Right atrium auricular region (tissue), 2 donors: Measurements from ENCODE around the gene PLEKHG1. TPM values are rescaled to one million over a fixed set of nuclear protein-coding genes. Genes with fewer than 3 reads are reported as not detected.

Source experiments
- DNase-seq: peaks from one replicate; pipeline ENCODE4 v3.0.0-alpha.2; 2019; ENCODE audit warnings: low spot score
- H3K27ac ChIP-seq, 2 donors: fragments of 200-600 bp; sonication (generic); 1 replicate in 1 of 2; 2 replicates in 1 of 2; pipeline ENCODE4 v1.5.1; 2016 to 2019
- H3K27me3 ChIP-seq, 2 donors: fragments of 200-600 bp; sonication (generic); one replicate each; pipeline versions ENCODE4 v1.5.1 to v1.6.0; 2017 to 2019
- H3K36me3 ChIP-seq: fragments of 200-600 bp; sonication (generic); one replicate; pipeline ENCODE4 v1.5.1; 2016
- H3K4me1 ChIP-seq, 2 donors: fragments of 200-600 bp; sonication (generic); one replicate each; pipeline versions ENCODE4 v1.5.1 to v1.6.0; 2017 to 2019
- H3K4me3 ChIP-seq, 2 donors: fragments of 200-600 bp; sonication (generic); 1 replicate in 1 of 2; 2 replicates in 1 of 2; pipeline ENCODE4 v1.5.1; 2017 to 2019; ENCODE audit warnings: mild to moderate bottlenecking in 1 of 2, moderate library complexity in 1 of 2
- H3K9me3 ChIP-seq, 2 donors: fragments of 200-600 bp; sonication (generic); one replicate each; pipeline ENCODE4 v1.5.1; 2019
- total RNA-seq, 2 donors: library from RNA; depleted of rRNA; stranded (reverse); fragments of >200 nt; gene quantifications; one replicate each; pipeline ENCODE4 v1.1.0, GENCODE V29; 2016
- TF ChIP-seq, protein P1 (sequence below), 2 donors: fragments of 200-600 bp; sonication (generic); IDR thresholded peaks; one replicate each; pipeline ENCODE4 v1.5.1; 2019; ENCODE audit warnings: antibody characterized with exemption in 2 of 2

PLEKHG1 gene
- total RNA-seq, 2 donors from 2014 or later: 10.6 to 16.7 TPM

DNA sequence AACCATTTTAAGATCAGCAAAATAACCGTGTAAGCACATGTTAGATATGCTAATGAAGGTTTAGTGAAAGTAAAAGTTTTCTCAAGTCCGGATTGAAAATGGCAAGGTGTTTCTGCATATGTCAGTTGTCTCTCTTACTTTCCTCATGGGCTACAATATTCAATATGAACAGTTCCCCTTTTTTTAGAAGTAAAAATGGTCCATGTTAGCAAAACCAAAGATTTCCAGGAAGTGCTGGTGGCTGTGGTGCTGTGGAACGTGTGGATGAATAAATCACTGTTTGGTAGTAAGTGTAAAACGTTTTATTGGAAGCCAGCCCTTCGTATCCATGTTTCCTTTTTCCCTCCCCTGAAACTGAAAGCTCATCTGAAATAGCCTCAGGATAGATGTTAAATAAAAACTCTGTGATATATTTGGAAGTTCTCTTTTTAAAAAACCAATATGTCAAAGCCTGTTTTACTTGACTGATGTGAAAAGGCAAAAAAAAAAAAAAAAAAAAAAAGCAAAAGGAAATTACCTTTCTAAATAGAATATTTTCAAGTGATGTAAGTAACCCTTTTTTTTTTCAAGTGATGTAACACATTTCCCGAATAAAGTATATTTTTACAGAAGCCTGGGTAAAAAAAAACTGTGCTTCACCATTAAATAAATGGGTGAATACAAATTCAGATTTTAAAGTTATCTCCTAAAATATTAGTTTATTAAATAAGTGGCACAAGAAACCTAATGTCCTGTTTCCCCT is 41.9 kb downstream of the PLEKHG1 start:
- TF ChIP-seq, protein P1, sequence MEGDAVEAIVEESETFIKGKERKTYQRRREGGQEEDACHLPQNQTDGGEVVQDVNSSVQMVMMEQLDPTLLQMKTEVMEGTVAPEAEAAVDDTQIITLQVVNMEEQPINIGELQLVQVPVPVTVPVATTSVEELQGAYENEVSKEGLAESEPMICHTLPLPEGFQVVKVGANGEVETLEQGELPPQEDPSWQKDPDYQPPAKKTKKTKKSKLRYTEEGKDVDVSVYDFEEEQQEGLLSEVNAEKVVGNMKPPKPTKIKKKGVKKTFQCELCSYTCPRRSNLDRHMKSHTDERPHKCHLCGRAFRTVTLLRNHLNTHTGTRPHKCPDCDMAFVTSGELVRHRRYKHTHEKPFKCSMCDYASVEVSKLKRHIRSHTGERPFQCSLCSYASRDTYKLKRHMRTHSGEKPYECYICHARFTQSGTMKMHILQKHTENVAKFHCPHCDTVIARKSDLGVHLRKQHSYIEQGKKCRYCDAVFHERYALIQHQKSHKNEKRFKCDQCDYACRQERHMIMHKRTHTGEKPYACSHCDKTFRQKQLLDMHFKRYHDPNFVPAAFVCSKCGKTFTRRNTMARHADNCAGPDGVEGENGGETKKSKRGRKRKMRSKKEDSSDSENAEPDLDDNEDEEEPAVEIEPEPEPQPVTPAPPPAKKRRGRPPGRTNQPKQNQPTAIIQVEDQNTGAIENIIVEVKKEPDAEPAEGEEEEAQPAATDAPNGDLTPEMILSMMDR (IDR thresholded peaks at IDR 0.05): no peak
- H3K36me3 ChIP-seq: no peaks in the 10 kb centered on the region
- H3K4me1 ChIP-seq: peaks cover 0 to 12% of the 10 kb centered on the region in 2 donors
- H3K27me3 ChIP-seq: no peaks in the 10 kb centered on the region
- H3K9me3 ChIP-seq: no peaks in the 10 kb centered on the region
- H3K4me3 ChIP-seq: peak overlapping the region in 1 of 2 donors; percentile 23
- no peak for DNase-seq
- H3K27ac ChIP-seq: peak overlapping the region in 1 of 2 donors; percentile 57

DNA sequence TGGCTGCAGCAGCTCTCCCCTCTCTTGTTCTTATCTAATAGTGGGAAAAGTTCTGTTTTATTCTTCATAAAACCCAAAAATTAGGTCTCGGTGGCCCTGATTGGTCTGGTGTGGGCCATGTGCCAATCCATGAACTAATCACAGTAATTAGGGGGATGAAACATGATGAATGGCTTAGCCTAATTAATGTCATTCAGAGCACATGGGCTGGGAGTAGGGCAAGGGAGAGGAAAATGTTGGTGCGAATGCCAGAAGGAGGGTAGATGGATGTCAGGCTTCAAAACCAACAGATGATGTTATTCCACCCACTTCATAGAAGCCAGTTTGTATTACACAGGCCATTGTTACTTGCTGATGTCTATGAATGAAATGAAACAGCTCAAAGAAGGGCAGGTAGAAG is 46.5 kb downstream of the PLEKHG1 start:
- Histone ChIP-seq H3K9me3 (no peaks in the 10 kb centered on the region), H3K36me3 (no peaks in the 10 kb centered on the region), H3K27ac (no peak overlapping the region), H3K4me1 (peaks cover 0 to 5% of the 10 kb centered on the region in 2 donors), H3K27me3 (no peaks in the 10 kb centered on the region), H3K4me3 (no peak overlapping the region)
- TF ChIP-seq, protein P1 (IDR thresholded peaks at IDR 0.05): no peak
- no peak for DNase-seq

DNA sequence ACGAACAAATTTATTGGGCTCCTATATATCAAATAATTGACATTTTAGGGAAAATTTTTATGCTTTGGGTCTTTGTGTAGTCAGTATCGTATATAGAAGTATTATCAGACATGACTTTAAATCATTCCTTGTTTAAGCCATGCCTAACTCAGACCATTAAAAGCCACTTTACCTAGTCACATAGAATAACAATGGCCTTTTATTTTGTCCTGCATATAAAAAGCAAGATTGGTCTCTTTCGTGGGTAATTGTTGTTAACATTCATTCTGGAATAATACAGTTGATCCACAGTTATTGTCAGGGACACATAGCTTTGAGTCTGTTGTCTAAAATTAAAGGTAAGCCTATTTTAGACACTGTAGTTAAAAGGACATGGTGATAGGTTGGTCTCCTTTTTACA is 47.4 kb downstream of the PLEKHG1 start:
- H3K4me1 ChIP-seq: peaks cover 0 to 5% of the 10 kb centered on the region in 2 donors
- H3K4me3 ChIP-seq: no peak overlapping the region
- no peaks in the 10 kb centered on the region for H3K27me3 ChIP-seq
- DNase-seq: no peak
- no peaks in the 10 kb centered on the region for H3K36me3 ChIP-seq
- TF ChIP-seq, protein P1 (IDR thresholded peaks at IDR 0.05): no peak
- no peak overlapping the region for H3K27ac ChIP-seq
- no peaks in the 10 kb centered on the region for H3K9me3 ChIP-seq

Other genes with a start within 250 kb of the PLEKHG1 start
- gene IYD, start 230.9 kb upstream of the PLEKHG1 start, total RNA-seq: not detected